Lower leg skin (tissue), 4 donors: ENCODE results near the gene STK16. TPM values are rescaled to one million over a fixed set of nuclear protein-coding genes. Genes with fewer than 3 reads are reported as not detected.

Source experiments
- DNase-seq, 2 donors: peaks; one replicate each; pipeline ENCODE4 v3.0.0-alpha.2; 2019; ENCODE audit warnings: low spot score in 2 of 2
- H3K4me3 ChIP-seq: fragments of 200-600 bp; sonication (generic); 2 replicates; pipeline ENCODE4 v1.5.1; 2017; ENCODE audit warnings: mild to moderate bottlenecking, low read depth; ENCODE audit not compliant: poor library complexity, severe bottlenecking
- POLR2A ChIP-seq, 2 donors: fragments of 450-650 bp; IDR thresholded peaks; one replicate each; pipeline ENCODE4 v1.6.1; 2016 to 2017; ENCODE audit warnings: antibody characterized with exemption in 2 of 2, mild to moderate bottlenecking in 1 of 2, moderate library complexity in 1 of 2
- WGBS, 2 donors: methylation state at CpG; one replicate each; pipeline ENCODE4 v1.1.5; 2018; 5-methylcytosine and 5-hydroxymethylcytosine counted together
- intact Hi-C: fragments of 100-400 bp; cut with DNase I; formaldehyde crosslinking; loops from one replicate; pipeline ENCODE4 v1.15.0; 2023; ENCODE audit warnings: low total_unique reads
- total RNA-seq, 4 donors: library from RNA; depleted of rRNA; stranded (reverse); fragments of >200 nt; gene quantifications; one replicate each; pipeline ENCODE4 v1.1.0, GENCODE V29; 2016
- TF ChIP-seq, protein P1 (sequence below), 3 donors: fragments of 450-650 bp; IDR thresholded peaks; one replicate each; pipeline ENCODE4 v1.5.1; 2016; ENCODE audit warnings: antibody characterized with exemption in 3 of 3, mild to moderate bottlenecking in 3 of 3, moderate library complexity in 2 of 3

The STK16 gene
- total RNA-seq, 4 donors from 2014 or later: 12.9 to 26.4 (median 13.8) TPM

DNA sequence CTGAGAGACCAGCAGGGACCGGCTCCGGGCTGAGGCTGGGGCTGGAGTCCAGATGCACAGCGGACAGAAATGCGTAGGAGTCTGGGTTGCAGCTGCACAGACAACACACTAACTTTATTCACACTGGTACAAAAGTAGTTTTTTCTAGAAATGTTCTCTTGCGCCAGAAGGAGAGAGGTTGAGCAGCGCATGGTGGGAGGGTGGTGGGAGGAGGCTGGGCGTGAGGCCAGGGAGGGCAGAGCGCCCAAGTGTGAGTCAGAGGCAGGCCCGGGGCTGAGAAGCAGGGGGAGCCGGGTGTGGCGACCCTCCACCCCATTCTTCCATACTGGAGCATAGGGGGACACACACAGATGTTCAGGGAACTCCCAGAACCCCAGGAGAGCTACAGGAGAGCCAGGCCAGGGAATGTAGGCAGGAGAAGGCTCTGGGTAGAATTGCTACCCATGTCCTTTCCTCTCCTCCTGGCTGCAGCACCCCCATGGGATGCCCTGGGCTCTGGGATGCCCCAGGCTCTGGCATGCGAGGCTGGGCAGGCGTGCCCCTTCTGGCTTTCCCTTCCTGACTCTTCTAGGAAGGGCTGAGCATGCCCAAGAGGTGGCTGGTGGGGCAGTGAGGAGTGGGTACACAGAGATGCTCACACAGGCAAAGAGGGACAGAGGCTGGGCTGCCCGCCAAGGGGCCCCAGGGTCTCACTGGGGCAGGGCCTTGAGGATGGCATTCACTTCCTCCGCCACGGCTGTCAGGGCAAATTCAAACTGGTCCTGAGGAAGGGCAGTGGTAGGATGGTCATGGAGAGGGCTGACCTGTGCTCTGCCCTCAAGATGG lies 44.5 kb downstream of the STK16 start:
- no peak overlapping the region for H3K4me3 ChIP-seq
- DNase-seq: peak in 1 of 2 donors; percentile 91
- 17 to 25% methylated on average over 15 to 16 of the region's 16 CpGs for WGBS, 2 donors
- no peak for TF ChIP-seq POLR2A (IDR thresholded peaks at IDR 0.05)
- TF ChIP-seq, protein P1, sequence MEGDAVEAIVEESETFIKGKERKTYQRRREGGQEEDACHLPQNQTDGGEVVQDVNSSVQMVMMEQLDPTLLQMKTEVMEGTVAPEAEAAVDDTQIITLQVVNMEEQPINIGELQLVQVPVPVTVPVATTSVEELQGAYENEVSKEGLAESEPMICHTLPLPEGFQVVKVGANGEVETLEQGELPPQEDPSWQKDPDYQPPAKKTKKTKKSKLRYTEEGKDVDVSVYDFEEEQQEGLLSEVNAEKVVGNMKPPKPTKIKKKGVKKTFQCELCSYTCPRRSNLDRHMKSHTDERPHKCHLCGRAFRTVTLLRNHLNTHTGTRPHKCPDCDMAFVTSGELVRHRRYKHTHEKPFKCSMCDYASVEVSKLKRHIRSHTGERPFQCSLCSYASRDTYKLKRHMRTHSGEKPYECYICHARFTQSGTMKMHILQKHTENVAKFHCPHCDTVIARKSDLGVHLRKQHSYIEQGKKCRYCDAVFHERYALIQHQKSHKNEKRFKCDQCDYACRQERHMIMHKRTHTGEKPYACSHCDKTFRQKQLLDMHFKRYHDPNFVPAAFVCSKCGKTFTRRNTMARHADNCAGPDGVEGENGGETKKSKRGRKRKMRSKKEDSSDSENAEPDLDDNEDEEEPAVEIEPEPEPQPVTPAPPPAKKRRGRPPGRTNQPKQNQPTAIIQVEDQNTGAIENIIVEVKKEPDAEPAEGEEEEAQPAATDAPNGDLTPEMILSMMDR (IDR thresholded peaks at IDR 0.05): no peak
- intact Hi-C loops: no loop called here

DNA sequence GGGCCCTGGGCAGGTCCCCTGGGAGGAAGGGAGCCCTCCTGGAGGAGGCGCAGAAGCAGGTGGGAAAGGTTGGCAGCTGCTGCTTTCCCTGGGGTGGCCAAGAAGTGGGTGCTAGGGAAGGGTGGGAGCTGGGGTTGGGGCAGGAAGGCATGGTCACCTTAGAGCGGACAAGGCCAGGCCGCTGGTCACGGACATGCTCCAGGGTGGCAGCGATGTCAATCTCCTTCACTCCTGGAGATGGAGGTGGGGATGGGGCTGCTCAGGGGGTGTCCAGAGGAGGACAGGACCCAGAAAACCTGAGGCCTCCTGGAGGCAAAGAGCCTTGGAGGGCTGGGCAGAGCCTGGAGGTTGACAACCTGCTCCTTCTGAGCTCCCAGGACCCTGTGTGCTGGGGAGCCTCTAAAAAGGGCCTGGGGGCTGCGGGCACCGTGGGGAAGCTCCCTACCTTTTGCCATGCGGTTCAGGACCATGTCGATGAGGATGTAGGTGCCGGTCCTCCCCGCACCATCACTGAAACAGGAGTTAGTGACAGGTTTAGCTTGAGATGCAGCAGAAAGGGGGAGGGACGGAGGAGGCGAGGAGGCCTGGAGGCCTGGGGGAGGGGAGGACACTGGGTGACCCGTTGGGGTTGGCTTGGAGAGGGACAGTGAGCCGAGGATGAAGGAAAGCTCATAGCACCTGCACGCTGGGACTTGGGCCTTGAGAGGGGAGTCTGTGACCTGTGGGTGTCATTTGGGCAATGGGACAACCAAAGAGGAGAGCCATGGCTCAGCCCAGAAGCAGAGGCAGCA lies 45.3 kb downstream of the STK16 start:
- TF ChIP-seq, protein P1 (IDR thresholded peaks at IDR 0.05): no peak
- no peak for TF ChIP-seq POLR2A (IDR thresholded peaks at IDR 0.05)
- no peak overlapping the region for H3K4me3 ChIP-seq
- WGBS, 2 donors: 89% methylated on average over 16 of the region's 16 CpGs
- intact Hi-C loops: no loop called here
- peak in 1 of 2 donors; percentile 81 for DNase-seq

DNA sequence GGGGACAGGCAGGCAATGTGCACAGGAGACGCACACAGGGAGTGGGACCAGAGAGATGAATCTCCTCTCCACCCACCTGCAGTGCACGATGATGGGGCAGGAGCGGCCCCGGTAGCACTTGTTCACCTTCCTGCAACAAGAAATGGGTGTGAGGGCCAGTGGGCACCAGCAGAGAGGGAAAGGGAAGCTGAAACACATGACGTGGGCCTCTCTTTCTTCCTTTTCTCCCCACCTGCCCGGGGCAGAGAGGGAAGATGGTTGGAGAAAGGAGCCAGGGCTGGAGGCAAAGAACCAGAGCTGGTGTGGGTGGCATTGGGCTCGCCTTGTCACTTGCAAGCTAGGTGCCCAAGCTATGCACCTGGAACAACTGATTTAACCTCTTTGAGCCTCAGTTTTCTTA lies 46.1 kb downstream of the STK16 start:
- WGBS, 2 donors: 80 to 90% methylated on average over 7 of the region's 7 CpGs

DNA sequence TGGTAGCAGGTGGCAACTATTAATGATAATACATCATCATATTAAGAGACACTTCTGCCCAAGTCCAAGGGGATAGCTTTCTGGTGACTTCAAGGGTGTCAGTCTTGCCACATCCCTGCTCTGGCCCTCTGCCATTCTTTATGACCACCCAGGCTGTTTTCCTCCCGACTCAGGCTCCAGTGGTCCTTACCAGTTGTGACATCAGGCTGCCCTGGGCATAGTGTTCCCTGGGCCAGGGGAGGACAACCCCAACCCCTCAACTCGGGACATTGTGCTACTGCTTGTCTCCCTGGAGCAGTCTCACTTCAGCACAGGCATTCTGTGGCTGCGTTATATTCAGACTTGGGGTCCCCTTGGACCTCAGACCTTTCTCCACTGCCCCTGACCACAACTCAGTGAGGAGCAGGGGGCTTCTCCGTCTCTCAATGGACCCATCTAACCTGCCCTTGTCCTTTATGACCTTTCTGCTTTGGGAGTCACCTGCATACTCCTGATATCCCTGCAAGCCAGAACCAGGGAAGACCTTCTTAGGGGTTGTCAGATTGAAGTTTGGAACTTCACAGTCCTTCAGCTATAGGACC lies 46.7 kb downstream of the STK16 start:
- DNase-seq: peak in 1 of 2 donors; percentile 74
- no peak overlapping the region for H3K4me3 ChIP-seq
- WGBS, 2 donors: 75 to 84% methylated on average over 4 of the region's 4 CpGs
- intact Hi-C loops: no loop called here
- TF ChIP-seq POLR2A (IDR thresholded peaks at IDR 0.05): no peak
- TF ChIP-seq, protein P1 (IDR thresholded peaks at IDR 0.05): no peak

More for the DNA sequence above, 46.1 kb downstream of the STK16 start:
- H3K4me3 ChIP-seq: no peak overlapping the region
- peak in 1 of 2 donors; percentile 74 for DNase-seq
- TF ChIP-seq POLR2A (IDR thresholded peaks at IDR 0.05): no peak
- TF ChIP-seq, protein P1 (IDR thresholded peaks at IDR 0.05): no peak
- intact Hi-C loops: no loop called here

DNA sequence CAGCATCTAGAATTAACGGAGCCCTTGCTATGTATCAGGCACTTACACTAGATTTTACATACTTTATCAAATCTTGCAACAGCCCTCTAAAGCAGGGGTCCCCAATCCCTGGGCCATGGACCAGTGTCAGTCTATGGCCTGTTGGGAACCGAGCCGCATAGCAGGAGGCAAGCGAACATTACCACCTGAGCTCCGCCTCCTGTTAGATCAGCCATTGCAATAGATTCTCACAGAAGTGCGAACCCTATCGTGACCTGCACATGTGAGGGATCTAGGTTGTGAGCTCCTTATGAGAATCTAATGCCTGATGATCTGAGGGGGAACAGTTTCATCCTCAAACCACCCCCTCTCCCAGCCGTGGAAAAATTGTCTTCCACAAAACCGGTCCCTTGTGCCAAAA lies 47.3 kb downstream of the STK16 start:
- WGBS, 2 donors: 87 to 91% methylated on average over 9 of the region's 9 CpGs
- peak in 1 of 2 donors; percentile 75 for DNase-seq
- H3K4me3 ChIP-seq: no peak overlapping the region
- TF ChIP-seq, protein P1 (IDR thresholded peaks at IDR 0.05): no peak
- no peak for TF ChIP-seq POLR2A (IDR thresholded peaks at IDR 0.05)
- intact Hi-C loops: no loop called here
